ENCODE measurements around the gene ABR. TPM values are rescaled to one million over a fixed set of nuclear protein-coding genes. Genes with fewer than 3 reads are reported as not detected.

The ABR gene
- total RNA-seq, 1 donor from 2014 or later, result 92.7 TPM

DNA sequence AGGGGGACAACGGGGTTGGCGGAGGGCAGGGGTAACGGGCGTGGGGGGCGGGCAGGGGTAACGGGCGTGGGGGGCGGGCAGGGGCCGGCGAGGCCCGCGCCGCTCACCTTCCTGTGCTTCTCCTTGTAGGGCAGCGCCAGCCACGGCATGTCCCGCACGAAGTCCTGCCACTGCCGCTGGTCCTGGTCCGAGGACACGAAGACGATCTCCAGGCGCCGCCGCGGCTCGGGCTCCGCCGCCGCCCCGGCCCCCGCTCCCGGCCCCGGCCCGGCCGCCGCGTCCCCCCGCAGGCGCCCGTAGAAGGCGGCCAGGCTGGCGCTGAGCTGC is 200.6 kb downstream of the ABR start:
- peak overlapping the region; percentile 75 for H3K4me2 ChIP-seq
- no peak for TF ChIP-seq CTCF (IDR thresholded peaks at IDR 0.05)
- TF ChIP-seq EZH2 (IDR thresholded peaks at IDR 0.05), result no peak
- TF ChIP-seq EZH2phosphoT487 (IDR thresholded peaks at IDR 0.05), result no peak
- no peak overlapping the region for H3K9ac ChIP-seq
- Mint-ChIP-seq H3K4me1 (peaks cover 43% of the 10 kb centered on the region), H3K36me3 (peaks cover 11% of the 10 kb centered on the region), H3K27me3 (ENCODE audit: insufficient read depth, low read depth) (peaks cover 6% of the 10 kb centered on the region), H3K9me3 (no peaks in the 10 kb centered on the region), H3K27ac (no peak overlapping the region), H3K4me3 (peak overlapping the region; percentile 75)
- H4K20me1 ChIP-seq (ENCODE audit: low read depth), result peaks cover 44% of the 10 kb centered on the region
- H3F3A ChIP-seq (ENCODE audit: low read depth), result peaks cover 12% of the 10 kb centered on the region
- H3K36me3 ChIP-seq, result no peaks in the 10 kb centered on the region
- DNase-seq (ENCODE audit: low spot score), result no peak
- no peak overlapping the region for H3K27ac ChIP-seq
- peaks cover 13% of the 10 kb centered on the region for H3K4me1 ChIP-seq
- no peak overlapping the region for H2AFZ ChIP-seq (replicated peaks)
- no peaks in the 10 kb centered on the region for H3K27me3 ChIP-seq
- peaks cover 47% of the 10 kb centered on the region for H3K79me2 ChIP-seq (ENCODE audit: low read depth)
- no peaks in the 10 kb centered on the region for H3K9me3 ChIP-seq (ENCODE audit: low read depth)
- H3K4me3 ChIP-seq, result peak overlapping the region; percentile 94

DNA sequence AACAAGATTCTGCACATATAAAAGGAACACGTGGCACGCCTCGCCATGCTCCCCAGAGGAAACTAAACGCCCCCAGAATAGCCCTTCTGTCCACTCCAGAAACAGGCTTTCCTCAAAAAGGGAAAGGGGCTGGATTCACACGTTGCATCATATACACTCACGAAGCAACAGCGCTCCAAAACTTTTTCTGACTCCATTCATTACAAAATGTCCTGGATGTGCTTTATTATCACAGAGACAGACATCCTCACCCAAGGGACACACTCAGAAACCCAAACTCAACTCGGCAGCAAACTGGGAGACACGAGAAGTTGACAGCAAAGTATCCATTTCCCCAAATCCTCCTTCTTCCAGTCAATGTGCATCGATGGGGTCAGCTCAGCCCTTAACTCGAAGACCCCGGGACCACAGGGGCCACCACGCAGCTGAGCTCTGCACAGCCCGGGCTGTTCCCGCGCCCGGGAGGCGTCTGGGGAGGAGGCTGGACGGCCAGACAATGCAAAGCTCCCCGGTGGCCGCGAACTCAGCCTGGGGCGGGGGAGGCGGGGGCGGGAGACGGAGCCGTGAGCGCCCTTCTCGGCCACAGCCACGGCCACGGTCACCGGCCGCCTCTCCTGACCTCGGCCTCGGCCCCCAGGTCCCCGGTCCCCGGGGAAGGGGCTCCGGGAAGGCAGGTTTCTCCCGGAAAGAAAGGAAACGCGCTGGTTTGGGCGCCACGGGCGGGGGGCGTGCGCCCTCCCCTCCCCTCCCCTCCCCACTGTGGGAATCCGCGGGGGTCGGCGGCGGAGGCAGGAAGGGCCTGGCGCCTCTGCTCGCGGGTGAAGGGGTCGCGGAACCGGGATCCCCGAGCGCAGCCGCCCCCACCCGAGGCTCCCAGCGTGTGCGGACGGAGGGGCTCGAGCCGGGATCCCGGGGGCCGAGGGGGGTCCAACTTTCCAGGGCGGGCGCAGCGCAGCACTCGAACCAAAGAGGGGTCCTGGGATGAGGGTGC is 201.4 kb downstream of the ABR start:
- H3K36me3 ChIP-seq, result no peaks in the 10 kb centered on the region
- Mint-ChIP-seq H3K9me3 (peaks cover under 1% of the 10 kb centered on the region), H3K36me3 (peaks cover 12% of the 10 kb centered on the region), H3K27me3 (ENCODE audit: insufficient read depth, low read depth) (peaks cover 6% of the 10 kb centered on the region), H3K4me3 (peak overlapping the region; percentile 97), H3K27ac (peak overlapping the region; percentile 78), H3K4me1 (peaks cover 44% of the 10 kb centered on the region)
- H3K9ac ChIP-seq, result peak overlapping the region; percentile 36
- H4K20me1 ChIP-seq (ENCODE audit: low read depth), result peaks cover 44% of the 10 kb centered on the region
- H3F3A ChIP-seq (ENCODE audit: low read depth), result peaks cover 12% of the 10 kb centered on the region
- no peak for TF ChIP-seq CTCF (IDR thresholded peaks at IDR 0.05)
- TF ChIP-seq EZH2phosphoT487 (IDR thresholded peaks at IDR 0.05), result no peak
- TF ChIP-seq EZH2 (IDR thresholded peaks at IDR 0.05), result no peak
- peaks cover 13% of the 10 kb centered on the region for H3K4me1 ChIP-seq
- no peaks in the 10 kb centered on the region for H3K27me3 ChIP-seq
- H3K27ac ChIP-seq, result no peak overlapping the region
- peak overlapping the region; percentile 94 for H3K4me3 ChIP-seq
- H3K9me3 ChIP-seq (ENCODE audit: low read depth), result no peaks in the 10 kb centered on the region
- H3K4me2 ChIP-seq, result peak overlapping the region; percentile 86
- H2AFZ ChIP-seq (replicated peaks), result no peak overlapping the region
- DNase-seq (ENCODE audit: low spot score), result peak; percentile 76
- peaks cover 55% of the 10 kb centered on the region for H3K79me2 ChIP-seq (ENCODE audit: low read depth)

DNA sequence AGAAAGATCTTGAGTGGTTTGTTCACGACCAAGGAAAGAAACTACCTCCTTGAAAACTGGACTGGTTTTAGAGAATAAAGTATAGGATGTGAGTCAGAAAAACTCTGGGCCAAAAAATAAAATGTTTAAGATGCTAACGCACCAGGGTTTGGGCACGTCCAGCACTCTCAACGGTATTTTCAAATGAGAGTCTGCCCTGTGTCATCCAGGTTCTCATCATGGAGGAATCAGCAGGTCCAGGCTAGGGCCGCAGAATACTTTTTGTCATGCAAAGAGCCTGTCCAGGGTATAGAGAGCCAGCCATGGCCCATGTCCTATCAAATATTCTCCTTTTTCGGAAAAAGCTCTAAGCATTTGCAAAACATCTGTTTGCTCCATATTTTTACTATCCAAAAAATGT is 202.6 kb downstream of the ABR start:
- Histone ChIP-seq H3K27me3 (no peaks in the 10 kb centered on the region), H3K27ac (no peak overlapping the region), H3K4me2 (peak overlapping the region; percentile 86), H3K9me3 (ENCODE audit: low read depth) (no peaks in the 10 kb centered on the region), H3K36me3 (no peaks in the 10 kb centered on the region), H2AFZ (replicated peaks) (no peak overlapping the region), H3K4me1 (peaks cover 13% of the 10 kb centered on the region), H3F3A (ENCODE audit: low read depth) (peaks cover 12% of the 10 kb centered on the region), H4K20me1 (ENCODE audit: low read depth) (peaks cover 48% of the 10 kb centered on the region), H3K4me3 (peak overlapping the region; percentile 94), H3K79me2 (ENCODE audit: low read depth) (peaks cover 67% of the 10 kb centered on the region), H3K9ac (no peak overlapping the region)
- peaks cover 8% of the 10 kb centered on the region for H3K27me3 Mint-ChIP-seq (ENCODE audit: insufficient read depth, low read depth)
- H3K27ac Mint-ChIP-seq, result peak overlapping the region; percentile 64
- peak overlapping the region; percentile 97 for H3K4me3 Mint-ChIP-seq
- H3K4me1 Mint-ChIP-seq, result peaks cover 48% of the 10 kb centered on the region
- peaks cover 2% of the 10 kb centered on the region for H3K9me3 Mint-ChIP-seq
- no peak for TF ChIP-seq EZH2phosphoT487 (IDR thresholded peaks at IDR 0.05)
- no peak for TF ChIP-seq CTCF (IDR thresholded peaks at IDR 0.05)
- TF ChIP-seq EZH2 (IDR thresholded peaks at IDR 0.05), result no peak
- DNase-seq (ENCODE audit: low spot score), result peak; percentile 26
- peaks cover 17% of the 10 kb centered on the region for H3K36me3 Mint-ChIP-seq
